Neuronal stem cell (in vitro differentiated cells): ENCODE measurements around the gene FGD1.
"Not testable (repeated sequence)": the region's sequence is repeated elsewhere in the genome, so short reads cannot be mapped to it uniquely, and the experiment has no call there.

ENCODE experiments used
- DNase-seq: peaks from one replicate; pipeline ENCODE4 v3.0.0-alpha.2; 2013; ENCODE audit warnings: low spot score
- H2AFZ ChIP-seq: one replicate; pipeline ENCODE4 v1.6.1; 2013; ENCODE audit warnings: mild to moderate bottlenecking, low read length, inconsistent platforms
- H2AK5ac ChIP-seq: 2 replicates; pipeline ENCODE4 v1.6.1; 2013; ENCODE audit warnings: low read depth, mild to moderate bottlenecking, inconsistent platforms, low read length, moderate library complexity, mixed read lengths
- H2BK120ac ChIP-seq: 2 replicates; pipeline ENCODE4 v1.6.1; 2013; ENCODE audit warnings: low read depth, mild to moderate bottlenecking, inconsistent platforms, low read length, moderate library complexity, mixed read lengths
- H2BK12ac ChIP-seq: one replicate; pipeline ENCODE4 v1.6.1; 2013; ENCODE audit warnings: low read length, inconsistent platforms
- H2BK15ac ChIP-seq: 2 replicates; pipeline ENCODE4 v1.6.1; 2013; ENCODE audit warnings: mild to moderate bottlenecking, low read length, inconsistent platforms, mixed read lengths
- H2BK5ac ChIP-seq: one replicate; pipeline ENCODE4 v1.6.1; 2013; ENCODE audit warnings: inconsistent platforms, mild to moderate bottlenecking, low read length, moderate library complexity
- H3K14ac ChIP-seq: one replicate; pipeline ENCODE4 v1.6.1; 2013; ENCODE audit warnings: low read length, inconsistent platforms
- H3K18ac ChIP-seq: 2 replicates; pipeline ENCODE4 v1.6.1; 2013; ENCODE audit warnings: low read length, inconsistent platforms
- H3K23ac ChIP-seq: 2 replicates; pipeline ENCODE4 v1.6.1; 2013; ENCODE audit warnings: low read depth, mild to moderate bottlenecking, mixed read lengths, low read length, inconsistent platforms; ENCODE audit not compliant: poor library complexity
- H3K27ac ChIP-seq: replicated peaks from 3 replicates; pipeline ENCODE4 v1.5.1; 2013; ENCODE audit warnings: low read length, inconsistent platforms
- H3K27me3 ChIP-seq, 3 experiments: 2 replicates each; pipeline ENCODE4 v1.6.1; 2013; ENCODE audit warnings: low read length in 3 of 3, mild to moderate bottlenecking in 2 of 3, inconsistent platforms in 1 of 3, low read depth in 1 of 3, mixed read lengths in 1 of 3, moderate library complexity in 1 of 3; ENCODE audit not compliant: control insufficient read depth in 3 of 3, insufficient read depth in 3 of 3
- H3K36me3 ChIP-seq, 2 donors: replicated peaks in 1 of 2; 2 replicates each; pipeline ENCODE4 v1.6.1; 2013; ENCODE audit warnings: low read length in 2 of 2; ENCODE audit not compliant: control insufficient read depth in 2 of 2, insufficient read depth in 2 of 2
- H3K4ac ChIP-seq: 2 replicates; pipeline ENCODE4 v1.6.1; 2013; ENCODE audit warnings: inconsistent platforms, mild to moderate bottlenecking, low read length, moderate library complexity
- H3K4me1 ChIP-seq, 2 donors: 1 replicate in 1 of 2; 2 replicates in 1 of 2; pipeline ENCODE4 v1.6.1; 2013; ENCODE audit warnings: low read length in 2 of 2, low read depth in 1 of 2; ENCODE audit not compliant: control insufficient read depth in 2 of 2, insufficient read depth in 1 of 2
- H3K4me2 ChIP-seq: one replicate; pipeline ENCODE4 v1.6.1; 2013; ENCODE audit warnings: mild to moderate bottlenecking, low read length, inconsistent platforms; ENCODE audit not compliant: insufficient read depth, poor library complexity, severe bottlenecking
- H3K4me3 ChIP-seq, 2 donors: 2 replicates each; pipeline ENCODE4 v1.5.1; 2013; ENCODE audit warnings: low read length in 2 of 2, mild to moderate bottlenecking in 2 of 2, inconsistent platforms in 1 of 2, moderate library complexity in 1 of 2
- H3K79me1 ChIP-seq: one replicate; pipeline ENCODE4 v1.6.1; 2013; ENCODE audit warnings: low read depth, mild to moderate bottlenecking, inconsistent platforms, low read length, moderate library complexity
- H3K9ac ChIP-seq: one replicate; pipeline ENCODE4 v1.6.1; 2013; ENCODE audit warnings: mild to moderate bottlenecking, low read depth, low read length, inconsistent platforms; ENCODE audit not compliant: poor library complexity
- H3K9me3 ChIP-seq, 2 donors: replicated peaks in 1 of 2; 2 replicates each; pipeline versions ENCODE3 to v1.6.1; 2013; ENCODE audit warnings: low read length in 2 of 2, mild to moderate bottlenecking in 2 of 2, inconsistent platforms in 1 of 2, low read depth in 1 of 2, mixed read lengths in 1 of 2, moderate library complexity in 1 of 2; ENCODE audit not compliant: control insufficient read depth in 2 of 2, insufficient read depth in 1 of 2
- H4K8ac ChIP-seq: one replicate; pipeline ENCODE4 v1.6.1; 2013; ENCODE audit warnings: low read depth, mild to moderate bottlenecking, inconsistent platforms, low read length, moderate library complexity
- H4K91ac ChIP-seq: one replicate; pipeline ENCODE4 v1.6.1; 2013; ENCODE audit warnings: low read length, low read depth, mild to moderate bottlenecking, inconsistent platforms; ENCODE audit not compliant: poor library complexity
- WGBS, 2 donors: extraction: QIAGEN DNeasy Blood & Tissue Kit; methylation state at CpG; one replicate each; pipeline ENCODE4 v1.1.7; 2013; ENCODE audit warnings: missing lambda C conversion rate in 2 of 2, mixed read lengths in 1 of 2; ENCODE audit not compliant: insufficient read length in 2 of 2, insufficient replicate concordance in 1 of 2; ENCODE audit errors: extremely low coverage in 2 of 2; 5-methylcytosine and 5-hydroxymethylcytosine counted together

Gene FGD1

DNA sequence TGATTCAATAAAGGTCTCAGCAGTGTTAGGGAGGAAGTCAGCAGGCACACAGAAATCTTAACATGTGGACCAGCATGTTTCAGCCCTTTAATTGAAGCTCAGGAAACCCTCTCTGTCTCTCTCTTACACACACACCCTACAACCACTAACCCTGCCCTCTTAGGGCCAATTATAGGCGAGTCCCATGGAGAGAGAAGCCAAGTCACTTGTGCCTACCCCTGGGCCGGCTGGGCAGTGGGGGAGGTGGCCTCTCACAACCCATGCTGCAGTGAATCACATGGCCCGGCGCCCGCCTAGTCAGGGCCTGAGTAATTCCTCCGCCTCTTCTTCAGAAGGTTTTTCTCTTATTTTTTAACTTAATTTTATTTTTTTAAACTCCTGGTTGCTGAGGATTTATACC lies 3.7 kb downstream of the FGD1 start:
- H3K4me3 ChIP-seq, result no peak overlapping the region
- no peak overlapping the region for H2BK5ac ChIP-seq
- no peak overlapping the region for H3K23ac ChIP-seq
- H2BK15ac ChIP-seq, result no peak overlapping the region
- H4K91ac ChIP-seq, result no peak overlapping the region
- no peak overlapping the region for H2AK5ac ChIP-seq
- H3K14ac ChIP-seq, result no peak overlapping the region
- no peaks in the 10 kb centered on the region for H3K79me1 ChIP-seq
- DNase-seq, result no peak
- no peak overlapping the region for H2AFZ ChIP-seq
- no peak overlapping the region for H3K18ac ChIP-seq
- H3K4ac ChIP-seq, result no peak overlapping the region
- H3K27ac ChIP-seq, result no peak overlapping the region
- no peak overlapping the region for H4K8ac ChIP-seq
- no CpG with 5 or more reads among the region's 6 CpGs for WGBS, 2 donors
- H3K9me3 ChIP-seq, result peaks cover 0 to 4% of the 10 kb centered on the region in 2 donors
- peaks cover 4 to 18% of the 10 kb centered on the region in 2 donors for H3K4me1 ChIP-seq
- H3K4me2 ChIP-seq, result no peak overlapping the region
- H3K9ac ChIP-seq, result no peak overlapping the region
- H3K27me3 ChIP-seq, result no peaks in the 10 kb centered on the region
- H2BK12ac ChIP-seq, result no peak overlapping the region
- H2BK120ac ChIP-seq, result no peak overlapping the region
- H3K36me3 ChIP-seq, result peaks cover 0 to 3% of the 10 kb centered on the region in 2 donors

DNA sequence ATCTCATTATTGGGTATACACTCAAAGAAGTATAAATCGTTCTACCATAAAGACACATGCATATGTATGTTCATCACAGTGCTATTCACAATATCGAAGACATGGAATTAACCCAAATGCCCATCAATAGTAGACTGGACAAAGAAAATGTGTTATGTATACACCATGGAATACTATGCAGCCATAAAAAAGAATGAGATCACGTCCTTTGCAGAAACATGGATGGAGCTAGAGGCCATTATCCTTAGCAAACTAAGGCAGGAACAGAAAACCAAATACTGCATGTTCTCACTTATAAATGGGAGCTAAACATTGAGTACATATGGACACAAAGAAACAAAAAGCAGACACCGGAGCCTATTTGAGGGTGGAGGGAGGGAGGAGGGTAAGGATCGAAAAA lies 6.2 kb downstream of the FGD1 start:
- H3K18ac ChIP-seq, H2AFZ ChIP-seq, H2BK120ac ChIP-seq, H2AK5ac ChIP-seq, H3K9ac ChIP-seq, H3K14ac ChIP-seq, H3K4me2 ChIP-seq, H3K4me3 ChIP-seq, H2BK15ac ChIP-seq, H4K8ac ChIP-seq, H3K9me3 ChIP-seq, H3K27me3 ChIP-seq, DNase-seq, H2BK12ac ChIP-seq, H2BK5ac ChIP-seq, H4K91ac ChIP-seq, H3K36me3 ChIP-seq, H3K27ac ChIP-seq, H3K23ac ChIP-seq, H3K79me1 ChIP-seq, H3K4ac ChIP-seq: not testable (repeated sequence)
- no CpG with 5 or more reads among the region's 5 CpGs for WGBS, 2 donors
- H3K4me1 ChIP-seq, result peaks cover 0 to 12% of the 10 kb centered on the region in 2 donors

DNA sequence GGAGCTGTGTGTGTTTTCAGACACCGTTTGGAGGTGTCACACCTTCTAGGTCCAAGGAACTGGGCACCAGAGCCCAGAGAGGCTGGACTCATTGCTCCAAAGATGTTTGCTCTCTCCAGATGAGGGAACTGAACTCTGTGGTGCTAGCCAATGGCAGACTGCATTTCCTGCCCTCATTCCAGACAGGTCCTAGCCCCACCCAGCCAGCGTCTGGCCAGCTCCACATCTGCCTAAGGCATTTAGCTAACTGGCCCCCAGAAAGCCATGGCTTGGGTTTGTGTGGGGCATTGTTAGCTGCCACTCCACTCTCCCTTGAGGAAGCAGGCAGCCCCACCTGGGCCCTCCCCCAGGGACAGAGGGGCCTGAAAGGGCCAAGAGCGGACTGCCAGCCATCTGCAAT lies 11.4 kb downstream of the FGD1 start:
- H3K4ac ChIP-seq, result no peak overlapping the region
- H3K36me3 ChIP-seq, result no peaks in the 10 kb centered on the region
- H3K27me3 ChIP-seq, result no peaks in the 10 kb centered on the region
- no peak overlapping the region for H3K27ac ChIP-seq
- H2BK120ac ChIP-seq, result no peak overlapping the region
- DNase-seq, result no peak
- peaks cover 11 to 17% of the 10 kb centered on the region in 2 donors for H3K4me1 ChIP-seq
- H3K9me3 ChIP-seq, result peaks cover 0 to under 1% of the 10 kb centered on the region in 2 donors
- H3K9ac ChIP-seq, result no peak overlapping the region
- H3K14ac ChIP-seq, result no peak overlapping the region
- H2BK15ac ChIP-seq, result no peak overlapping the region
- H3K4me3 ChIP-seq, result no peak overlapping the region
- H3K18ac ChIP-seq, result no peak overlapping the region
- no peak overlapping the region for H2BK5ac ChIP-seq
- H2BK12ac ChIP-seq, result no peak overlapping the region
- H4K91ac ChIP-seq, result no peak overlapping the region
- H3K23ac ChIP-seq, result no peak overlapping the region
- no peak overlapping the region for H3K4me2 ChIP-seq
- no peak overlapping the region for H2AK5ac ChIP-seq
- no CpG with 5 or more reads among the region's 3 CpGs for WGBS, 2 donors
- no peak overlapping the region for H2AFZ ChIP-seq
- H3K79me1 ChIP-seq, result no peaks in the 10 kb centered on the region
- H4K8ac ChIP-seq, result no peak overlapping the region

DNA sequence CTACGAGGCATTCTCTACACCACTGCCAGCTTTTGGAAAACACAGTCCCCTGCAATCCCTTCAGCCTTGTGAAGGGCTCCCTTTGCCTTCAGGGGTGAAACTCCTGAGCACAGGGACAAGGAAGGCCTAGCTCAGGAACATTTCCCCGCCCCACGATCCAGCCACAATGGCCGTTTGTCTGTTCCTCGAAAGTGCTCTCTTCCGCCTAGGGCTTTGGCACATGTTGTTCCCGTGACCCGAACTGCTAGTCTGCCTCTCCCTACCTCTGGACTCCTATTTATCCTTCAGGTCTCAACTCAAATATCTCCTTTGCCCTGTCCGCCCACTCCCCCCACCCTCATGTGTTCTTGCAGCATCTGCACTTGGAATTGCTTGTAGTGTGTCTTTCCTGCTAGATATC lies 12.1 kb downstream of the FGD1 start:
- WGBS, 2 donors, result no CpG with 5 or more reads among the region's 9 CpGs
- Histone ChIP-seq H3K4me2 (no peak overlapping the region), H4K8ac (no peak overlapping the region), H3K4me3 (no peak overlapping the region), H3K27ac (no peak overlapping the region), H3K23ac (no peak overlapping the region), H3K4me1 (peaks cover 17 to 18% of the 10 kb centered on the region in 2 donors), H3K27me3 (no peaks in the 10 kb centered on the region), H2BK15ac (no peak overlapping the region), H3K79me1 (no peaks in the 10 kb centered on the region), H3K9ac (no peak overlapping the region), H3K4ac (no peak overlapping the region), H3K18ac (no peak overlapping the region), H2BK5ac (no peak overlapping the region), H2BK120ac (no peak overlapping the region), H2BK12ac (no peak overlapping the region), H4K91ac (no peak overlapping the region), H3K9me3 (no peaks in the 10 kb centered on the region), H2AFZ (no peak overlapping the region), H2AK5ac (no peak overlapping the region), H3K36me3 (no peaks in the 10 kb centered on the region), H3K14ac (no peak overlapping the region)
- no peak for DNase-seq
